ENCODE measurements around the gene CYB561.

Gene CYB561

GRCh38 chr17:63390090-63390489, 56.0 kb downstream of the CYB561 start:
- H3K36me3 ChIP-seq, result peaks cover 0 to 8% (median 6%) of the 10 kb centered on the region in 3 donors
- no peak overlapping the region for H3K4me3 ChIP-seq
- no peak for TF ChIP-seq CTCF (IDR thresholded peaks at IDR 0.05)
- H3K27ac ChIP-seq, result no peak overlapping the region
- intact Hi-C loops (cut with DNase I; ENCODE audit: low total_unique reads), result no loop called here
- no peaks in the 10 kb centered on the region for H3K27me3 ChIP-seq
- H3K4me1 ChIP-seq, result peaks cover 0 to 8% (median 2%) of the 10 kb centered on the region in 4 donors
- H3K9me3 ChIP-seq, result no peaks in the 10 kb centered on the region
- no peak for DNase-seq

GRCh38 chr17:63387656-63388340, 58.3 kb downstream of the CYB561 start:
- no peaks in the 10 kb centered on the region for H3K4me1 ChIP-seq
- no peak for TF ChIP-seq CTCF (IDR thresholded peaks at IDR 0.05)
- intact Hi-C loops (cut with DNase I; ENCODE audit: low total_unique reads), result no loop called here
- DNase-seq, result no peak
- H3K27ac ChIP-seq, result no peak overlapping the region
- H3K4me3 ChIP-seq, result no peak overlapping the region
- no peaks in the 10 kb centered on the region for H3K27me3 ChIP-seq
- peaks cover 0 to 8% (median 6%) of the 10 kb centered on the region in 3 donors for H3K36me3 ChIP-seq
- H3K9me3 ChIP-seq, result no peaks in the 10 kb centered on the region

- no peaks in the 10 kb centered on the region for H3K9me3 ChIP-seq
- H3K27ac ChIP-seq, result no peak overlapping the region
- H3K4me1 ChIP-seq, result peaks cover 0 to 9% (median 2%) of the 10 kb centered on the region in 4 donors
- H3K27me3 ChIP-seq, result no peaks in the 10 kb centered on the region
- intact Hi-C loops (cut with DNase I; ENCODE audit: low total_unique reads), result no loop called here
- no peak for TF ChIP-seq CTCF (IDR thresholded peaks at IDR 0.05)
- peaks cover 0 to 4% (median 4%) of the 10 kb centered on the region in 3 donors for H3K36me3 ChIP-seq
- DNase-seq, result no peak
- no peak overlapping the region for H3K4me3 ChIP-seq
These were observed 63.3 kb downstream of the CYB561 start for GRCh38 chr17:63382826-63383225.

Data from tibial artery (tissue), 4 donors.